IPS-18a (cell line): ENCODE data around the gene CTNNBIP1.

Experiments
- H3K27ac ChIP-seq: one replicate; pipeline ENCODE4 v1.5.1; 2013; ENCODE audit warnings: low read length
- H3K27me3 ChIP-seq: one replicate; pipeline ENCODE4 v1.6.1; 2013; ENCODE audit warnings: mild to moderate bottlenecking, low read length; ENCODE audit not compliant: control insufficient read depth, insufficient read depth
- H3K36me3 ChIP-seq: one replicate; pipeline ENCODE4 v1.6.1; 2013; ENCODE audit warnings: low read depth, low read length; ENCODE audit not compliant: control insufficient read depth
- H3K4me1 ChIP-seq: one replicate; pipeline ENCODE4 v1.6.1; 2013; ENCODE audit warnings: low read depth, low read length; ENCODE audit not compliant: control insufficient read depth
- H3K4me3 ChIP-seq: one replicate; pipeline ENCODE4 v1.5.1; 2013; ENCODE audit warnings: low read length
- H3K9ac ChIP-seq: one replicate; pipeline ENCODE4 v1.6.1; 2013; ENCODE audit warnings: mild to moderate bottlenecking, low read length, moderate library complexity
- H3K9me3 ChIP-seq: one replicate; pipeline ENCODE4 v1.6.1; 2013; ENCODE audit warnings: low read depth, low read length; ENCODE audit not compliant: control insufficient read depth

CTNNBIP1 gene

DNA sequence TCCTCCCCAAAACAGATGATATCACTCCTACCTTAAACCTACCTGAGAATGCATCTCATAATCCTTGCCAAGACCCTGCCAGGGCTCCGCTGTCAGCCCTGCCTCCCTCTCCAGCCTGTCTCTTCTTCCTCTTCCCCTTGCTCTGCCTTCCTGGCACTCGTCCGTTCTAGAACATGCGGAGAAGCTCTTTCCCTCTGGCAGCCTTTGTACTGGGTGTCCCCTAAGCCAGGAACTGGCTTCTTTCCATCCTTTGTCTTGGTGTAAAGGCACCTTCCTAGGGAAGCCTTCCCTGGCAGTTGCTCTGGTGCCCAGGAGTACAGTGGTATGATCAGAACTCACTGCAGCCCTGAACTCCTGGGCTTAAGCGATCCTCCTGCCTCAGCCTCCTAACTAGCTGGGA lies 36.1 kb downstream of the CTNNBIP1 start:
- H3K27ac ChIP-seq = no peak overlapping the region
- H3K9ac ChIP-seq = no peak overlapping the region

DNA sequence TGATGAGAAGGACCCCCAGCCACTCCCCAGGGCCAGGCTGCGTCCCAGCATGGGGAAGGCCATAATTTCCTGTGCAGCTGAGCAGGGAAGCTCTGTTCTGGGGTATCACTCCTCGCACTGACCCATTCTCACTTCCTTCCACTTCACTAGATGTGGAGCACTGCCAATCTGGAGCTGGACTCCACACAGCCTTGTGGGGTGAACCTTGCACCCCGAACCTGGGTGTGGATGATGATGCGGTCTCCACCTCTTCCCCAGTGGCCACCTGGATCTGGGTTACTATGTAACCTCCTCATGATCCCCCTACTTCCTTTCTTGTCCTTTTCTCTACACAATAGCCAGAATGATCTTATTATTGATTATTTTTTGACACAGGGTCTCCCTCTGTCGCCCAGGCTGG lies 36.7 kb downstream of the CTNNBIP1 start:
- H3K9ac ChIP-seq = no peak overlapping the region
- peaks cover 7% of the 10 kb centered on the region for H3K4me1 ChIP-seq
- H3K27ac ChIP-seq = no peak overlapping the region
- H3K27me3 ChIP-seq = no peaks in the 10 kb centered on the region
- H3K36me3 ChIP-seq = peaks cover 7% of the 10 kb centered on the region
- H3K4me3 ChIP-seq = no peak overlapping the region
- no peaks in the 10 kb centered on the region for H3K9me3 ChIP-seq

More for the DNA sequence above, 36.1 kb downstream of the CTNNBIP1 start:
- Histone ChIP-seq H3K4me1 (peaks cover 7% of the 10 kb centered on the region), H3K4me3 (no peak overlapping the region), H3K36me3 (peaks cover 7% of the 10 kb centered on the region), H3K9me3 (no peaks in the 10 kb centered on the region), H3K27me3 (no peaks in the 10 kb centered on the region)

DNA sequence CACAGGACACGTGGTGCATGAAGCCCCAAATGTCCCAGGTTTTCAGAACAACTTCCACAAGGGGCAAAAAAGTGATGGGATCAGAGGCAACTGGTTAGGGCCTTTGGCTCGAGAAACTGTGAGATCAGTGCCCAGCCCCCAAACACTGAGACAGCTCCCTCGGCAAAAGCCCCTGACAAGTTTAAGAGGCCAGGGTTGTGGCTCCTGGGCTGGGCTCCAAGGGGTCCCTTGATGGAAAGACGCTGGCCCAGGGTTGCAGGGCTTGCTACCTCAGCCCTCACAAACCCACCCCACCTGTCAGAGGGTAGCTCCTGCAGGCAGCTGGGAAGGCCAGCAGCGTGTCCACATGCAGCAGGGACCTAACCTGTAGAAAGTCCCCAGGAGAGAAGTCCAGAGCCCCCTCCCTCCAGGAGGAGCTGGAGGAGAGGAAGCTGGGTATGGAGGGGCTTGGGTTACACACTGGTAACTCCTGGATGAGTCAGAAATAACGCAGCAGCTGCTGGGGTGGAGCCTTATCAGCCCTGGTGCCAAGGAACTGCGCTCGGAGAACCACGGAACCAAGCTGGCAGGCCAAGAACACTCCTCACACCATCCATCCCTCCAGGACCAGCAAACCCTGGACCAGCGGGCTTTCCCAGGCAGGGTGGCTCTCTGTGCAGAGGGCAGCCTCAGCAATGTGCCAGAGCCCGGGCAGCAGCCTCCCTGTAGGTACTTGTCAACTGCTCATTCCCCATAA lies 37.5 kb downstream of the CTNNBIP1 start:
- H3K27ac ChIP-seq = no peak overlapping the region
- no peak overlapping the region for H3K4me3 ChIP-seq
- H3K36me3 ChIP-seq = peaks cover 7% of the 10 kb centered on the region
- no peaks in the 10 kb centered on the region for H3K27me3 ChIP-seq
- H3K4me1 ChIP-seq = peaks cover 7% of the 10 kb centered on the region
- no peak overlapping the region for H3K9ac ChIP-seq
- no peaks in the 10 kb centered on the region for H3K9me3 ChIP-seq

DNA sequence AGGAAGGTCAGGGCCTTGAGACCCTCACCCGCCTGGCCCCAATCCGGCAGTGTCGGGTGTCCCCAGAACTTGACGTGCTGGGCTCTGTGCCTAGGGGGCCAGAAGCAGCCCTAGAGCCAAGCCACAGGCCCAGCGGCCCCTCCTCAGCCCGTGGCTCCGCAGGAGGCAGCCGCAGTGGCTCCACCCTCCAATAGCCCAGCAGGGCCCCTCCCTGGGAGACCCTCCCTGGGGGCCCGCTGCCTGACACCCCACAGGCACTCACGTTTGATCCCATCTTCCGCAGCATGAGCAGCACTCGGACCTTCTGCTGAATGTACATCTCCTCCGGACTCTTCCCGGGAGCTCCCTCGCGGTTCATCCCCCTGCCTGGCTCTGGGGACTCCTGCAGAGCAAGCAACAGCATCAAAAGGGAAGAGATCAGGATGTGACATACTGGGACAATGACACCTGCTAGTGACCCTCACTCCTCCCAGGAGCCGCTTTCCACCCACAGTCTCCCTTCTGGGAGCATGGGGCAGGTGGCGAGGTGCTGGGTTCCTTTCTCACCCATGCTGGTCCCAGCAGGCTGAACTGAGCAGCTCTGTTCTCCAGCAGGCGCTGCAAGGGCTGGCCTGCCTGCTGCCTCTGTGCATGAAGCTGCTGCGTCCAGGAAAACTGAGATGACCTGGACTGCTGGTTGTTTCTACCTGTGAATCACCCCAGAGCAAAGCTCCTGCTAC lies 38.2 kb downstream of the CTNNBIP1 start:
- H3K9ac ChIP-seq = no peak overlapping the region
- H3K9me3 ChIP-seq = no peaks in the 10 kb centered on the region
- no peak overlapping the region for H3K4me3 ChIP-seq
- no peaks in the 10 kb centered on the region for H3K27me3 ChIP-seq
- H3K27ac ChIP-seq = no peak overlapping the region
- peaks cover 7% of the 10 kb centered on the region for H3K36me3 ChIP-seq
- peaks cover 7% of the 10 kb centered on the region for H3K4me1 ChIP-seq

DNA sequence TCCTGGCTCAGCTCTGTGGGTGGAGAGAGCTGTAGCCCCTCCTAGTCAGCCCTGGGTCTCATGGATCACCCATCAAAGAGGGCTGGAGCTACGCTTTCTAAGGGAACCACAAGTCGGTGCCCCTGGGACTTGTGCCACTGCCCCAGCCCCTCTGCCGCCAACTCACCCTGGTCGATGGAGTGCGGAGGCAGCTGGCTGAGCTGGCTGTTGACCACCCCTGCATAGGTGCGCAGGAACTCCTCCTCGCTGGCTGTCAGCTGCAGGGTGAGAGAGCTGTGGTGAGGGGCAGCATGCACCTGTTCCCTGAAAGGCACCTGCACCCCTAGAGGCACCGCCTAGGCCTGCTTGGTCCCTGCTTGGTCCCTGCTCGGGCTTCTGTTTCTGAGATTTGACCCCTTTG lies 39.0 kb downstream of the CTNNBIP1 start:
- peaks cover 7% of the 10 kb centered on the region for H3K4me1 ChIP-seq
- peaks cover 7% of the 10 kb centered on the region for H3K36me3 ChIP-seq
- H3K27me3 ChIP-seq = no peaks in the 10 kb centered on the region
- no peak overlapping the region for H3K27ac ChIP-seq
- no peaks in the 10 kb centered on the region for H3K9me3 ChIP-seq
- no peak overlapping the region for H3K4me3 ChIP-seq
- no peak overlapping the region for H3K9ac ChIP-seq

DNA sequence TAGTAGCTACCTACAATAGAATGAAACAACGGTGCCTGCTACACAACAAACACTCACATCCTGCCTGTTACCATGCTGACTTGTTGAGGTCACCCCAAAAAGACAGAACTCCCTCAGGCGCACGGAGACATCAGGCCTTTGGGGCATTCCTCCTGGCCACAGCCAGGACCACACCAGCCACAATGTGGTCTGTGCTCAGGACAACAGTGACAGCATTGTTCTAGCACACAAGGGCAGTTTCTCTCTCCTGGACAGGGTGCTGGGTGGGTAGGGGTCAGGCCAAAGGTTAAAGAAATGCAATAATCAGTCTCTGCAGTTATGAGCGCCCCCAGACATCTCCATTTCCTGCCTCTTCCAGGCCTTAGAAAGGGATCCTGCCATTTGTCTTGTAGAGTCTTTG lies 39.5 kb downstream of the CTNNBIP1 start:
- Histone ChIP-seq H3K4me1 (peaks cover 6% of the 10 kb centered on the region), H3K4me3 (no peak overlapping the region), H3K9ac (no peak overlapping the region), H3K27ac (no peak overlapping the region), H3K27me3 (no peaks in the 10 kb centered on the region), H3K9me3 (no peaks in the 10 kb centered on the region), H3K36me3 (peaks cover 7% of the 10 kb centered on the region)

DNA sequence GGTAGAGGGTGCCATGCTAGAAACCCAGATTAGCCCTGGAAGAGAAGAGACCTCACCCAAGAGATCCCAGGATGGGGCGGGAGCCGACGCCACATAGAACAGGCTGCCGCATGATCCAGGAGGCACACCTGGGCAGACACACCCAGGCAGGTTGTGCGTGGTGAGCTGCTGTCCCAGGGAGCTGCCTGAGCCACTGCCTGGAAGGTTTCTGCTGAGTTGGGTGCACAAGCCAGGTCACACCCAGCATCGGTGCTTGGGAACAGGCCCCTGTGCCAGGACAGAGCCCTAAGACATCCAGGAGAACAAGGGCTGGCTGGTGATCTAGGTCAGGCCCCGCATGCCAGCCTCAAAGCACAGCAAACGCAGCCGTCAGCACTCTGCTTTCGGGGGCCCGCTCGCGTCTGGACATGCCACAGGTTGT lies 40.2 kb downstream of the CTNNBIP1 start:
- Histone ChIP-seq H3K4me3 (no peak overlapping the region), H3K9me3 (no peaks in the 10 kb centered on the region), H3K36me3 (peaks cover 7% of the 10 kb centered on the region), H3K4me1 (no peaks in the 10 kb centered on the region), H3K27me3 (no peaks in the 10 kb centered on the region), H3K27ac (no peak overlapping the region), H3K9ac (no peak overlapping the region)

DNA sequence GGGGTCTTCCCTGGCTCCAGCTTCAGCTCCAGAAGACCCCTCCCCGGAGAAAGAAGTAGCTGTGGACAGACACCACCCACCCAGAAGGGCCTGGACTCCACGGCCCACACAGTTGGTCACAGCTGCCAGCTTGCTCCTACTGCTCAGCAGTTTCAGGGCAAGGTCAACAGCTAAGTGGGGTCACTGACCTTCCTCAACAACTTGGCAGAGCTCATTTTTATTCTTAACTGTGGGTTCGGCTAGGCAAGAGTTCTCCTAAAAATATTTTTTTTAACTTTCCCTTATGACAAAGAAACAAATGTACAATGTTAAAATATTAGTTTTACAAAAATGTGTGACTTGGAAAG lies 41.9 kb downstream of the CTNNBIP1 start:
- H3K9me3 ChIP-seq = no peaks in the 10 kb centered on the region
- no peak overlapping the region for H3K27ac ChIP-seq
- no peak overlapping the region for H3K4me3 ChIP-seq
- peaks cover 7% of the 10 kb centered on the region for H3K36me3 ChIP-seq
- H3K4me1 ChIP-seq = no peaks in the 10 kb centered on the region
- H3K9ac ChIP-seq = no peak overlapping the region
- no peaks in the 10 kb centered on the region for H3K27me3 ChIP-seq

GRCh38 chr1:9867408-9868243 lies 42.4 kb downstream of the CTNNBIP1 start:
- Histone ChIP-seq H3K27me3 (no peaks in the 10 kb centered on the region), H3K9me3 (no peaks in the 10 kb centered on the region), H3K27ac (no peak overlapping the region), H3K9ac (no peak overlapping the region), H3K36me3 (peaks cover 7% of the 10 kb centered on the region), H3K4me1 (no peaks in the 10 kb centered on the region), H3K4me3 (no peak overlapping the region)

DNA sequence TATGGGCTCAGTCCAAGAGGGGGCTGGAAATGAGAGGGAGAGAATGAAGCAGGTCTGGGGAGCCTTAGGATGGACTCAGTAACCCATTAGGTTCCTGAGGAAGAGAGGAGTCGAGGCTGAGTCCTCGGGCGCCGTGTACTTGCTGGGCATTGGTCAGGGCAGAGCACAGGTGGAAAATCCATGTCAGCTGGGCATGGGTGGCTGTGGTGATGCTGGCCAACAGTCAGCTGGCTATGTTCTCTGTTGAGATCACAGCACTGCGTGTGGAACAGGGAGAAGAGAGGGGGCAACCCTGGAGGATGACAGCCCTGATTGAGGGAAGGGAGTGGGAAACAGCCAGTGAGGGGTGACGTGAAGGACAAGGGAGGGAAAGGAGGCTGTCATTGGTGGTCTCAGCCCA lies 43.2 kb downstream of the CTNNBIP1 start:
- H3K36me3 ChIP-seq = peaks cover 7% of the 10 kb centered on the region
- H3K27ac ChIP-seq = no peak overlapping the region
- no peak overlapping the region for H3K9ac ChIP-seq
- H3K27me3 ChIP-seq = no peaks in the 10 kb centered on the region
- H3K4me3 ChIP-seq = no peak overlapping the region
- H3K4me1 ChIP-seq = no peaks in the 10 kb centered on the region
- no peaks in the 10 kb centered on the region for H3K9me3 ChIP-seq

- H3K27me3 ChIP-seq = no peaks in the 10 kb centered on the region
- H3K9ac ChIP-seq = no peak overlapping the region
- H3K36me3 ChIP-seq = peaks cover 7% of the 10 kb centered on the region
- H3K4me3 ChIP-seq = no peak overlapping the region
- H3K27ac ChIP-seq = no peak overlapping the region
- no peaks in the 10 kb centered on the region for H3K4me1 ChIP-seq
- no peaks in the 10 kb centered on the region for H3K9me3 ChIP-seq
These were observed 44.3 kb downstream of the CTNNBIP1 start for GRCh38 chr1:9865724-9866123.
